ENCODE measurements around the gene PALS2. TPM values are rescaled to one million over a fixed set of nuclear protein-coding genes. Genes with fewer than 3 reads are reported as not detected.

PALS2 gene
- total and polyA plus RNA-seq, 5 experiments from 2014 or later, result 23.4 to 75.4 (median 29.9) TPM

GRCh38 chr7:24572393-24572996 is 757 bp upstream of the PALS2 start:
- ATAC-seq (peak; percentile 18 to 55), DNase-seq (peak in 7 of 10 donors; percentile 11 to 61 (median 37))
- Mint-ChIP-seq H3K36me3 (no peaks in the 10 kb centered on the region), H3K4me1 (peaks cover 19 to 42% (median 37%) of the 10 kb centered on the region in 4 donors), H3K27me3 (peaks cover 0 to 9% (median 2%) of the 10 kb centered on the region in 5 donors), H3K9me3 (no peaks in the 10 kb centered on the region), H3K27ac (peak overlapping the region; percentile 29 to 96 (median 94)), H3K4me3 (peak overlapping the region; percentile 84 to 95 (median 90))
- POLR2A ChIA-PET, result interaction anchor here (0.6 to 1.8 kb wide), 5 partner anchors 10 to 873 kb away, joined by 3 to 10 read pairs (median 7); partner anchors contain the start of gene CYCS

DNA sequence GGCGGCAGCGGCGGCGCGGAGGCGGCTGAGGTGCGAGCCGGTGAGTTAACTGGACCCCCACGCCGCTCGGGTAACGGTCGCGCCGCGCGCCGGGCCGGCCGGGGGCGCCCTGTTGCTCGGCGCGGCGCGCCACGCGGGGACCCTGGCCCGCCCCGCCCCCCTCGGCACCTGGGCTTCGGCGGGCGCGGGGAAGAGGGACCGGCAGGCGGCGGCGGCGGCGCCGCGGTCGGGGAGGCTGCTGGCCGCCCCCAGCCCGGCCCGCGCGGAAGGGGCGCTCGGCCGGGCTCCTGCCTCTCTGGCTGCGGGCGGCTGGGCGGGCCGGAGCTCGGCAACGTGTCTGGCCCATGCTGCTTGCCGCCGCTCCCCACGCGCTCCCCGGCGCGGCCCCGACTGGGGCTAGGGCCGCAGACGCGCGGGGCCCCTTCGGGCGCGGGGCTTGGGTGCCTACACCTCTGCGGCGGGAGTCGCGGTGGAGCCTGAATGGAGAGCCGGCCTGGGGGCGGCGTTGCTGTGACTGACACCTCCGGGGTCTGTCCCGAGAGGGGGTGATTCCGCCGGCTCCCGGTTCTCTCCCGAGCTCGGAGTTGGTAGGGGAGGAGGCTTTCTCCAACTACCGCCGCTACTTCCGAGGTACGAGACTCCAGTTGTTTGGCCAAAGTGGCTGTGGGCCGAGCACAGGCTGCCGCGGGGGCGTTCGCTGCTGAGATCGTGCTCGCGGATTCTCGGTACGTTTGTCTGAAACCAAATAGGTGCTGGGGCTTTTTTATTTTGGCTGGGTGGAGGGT is 494 bp downstream of the PALS2 start:
- peak; percentile 37 to 46 for ATAC-seq

DNA sequence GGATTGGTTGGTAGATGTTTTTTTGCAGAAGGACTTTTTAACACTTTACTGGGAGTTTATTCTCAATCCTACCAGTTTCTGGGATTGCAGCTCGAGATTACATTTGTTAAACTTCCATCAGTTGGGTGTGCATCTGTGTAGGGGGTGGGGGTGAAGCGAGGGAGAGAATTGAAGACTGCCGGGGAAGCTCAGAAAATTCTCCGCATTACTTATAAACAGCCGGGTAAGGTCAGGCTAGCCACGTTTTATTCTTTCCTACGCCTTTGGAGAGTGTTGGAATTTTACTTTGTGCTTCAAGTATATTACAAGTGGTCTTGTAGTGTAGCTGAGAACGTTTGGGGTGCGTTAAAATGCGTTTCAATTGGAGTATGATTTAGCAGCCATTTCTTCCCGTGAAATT is 1.1 kb downstream of the PALS2 start:
- no peaks in the 10 kb centered on the region for H3K36me3 Mint-ChIP-seq
- peaks cover 0 to 3% (median 0%) of the 10 kb centered on the region in 5 donors for H3K27me3 Mint-ChIP-seq
- peak overlapping the region; percentile 88 to 98 (median 94) for H3K4me3 Mint-ChIP-seq
- H3K9me3 Mint-ChIP-seq, result no peaks in the 10 kb centered on the region
- no peak for DNase-seq
- POLR2A ChIA-PET, result no interaction called here
- peaks cover 24 to 57% (median 51%) of the 10 kb centered on the region in 4 donors for H3K4me1 Mint-ChIP-seq
- peak overlapping the region; percentile 68 to 96 (median 91) for H3K27ac Mint-ChIP-seq
- ATAC-seq, result no peak

More for the DNA sequence above, 494 bp downstream of the PALS2 start:
- Mint-ChIP-seq H3K27ac (peak overlapping the region; percentile 84 to 96 (median 91)), H3K4me1 (peaks cover 24 to 51% (median 47%) of the 10 kb centered on the region in 4 donors), H3K27me3 (peaks cover 0 to 3% (median 0%) of the 10 kb centered on the region in 5 donors), H3K9me3 (no peaks in the 10 kb centered on the region), H3K36me3 (no peaks in the 10 kb centered on the region), H3K4me3 (peak overlapping the region; percentile 88 to 98 (median 94))
- peak; percentile 9 to 67 (median 37) for DNase-seq
- POLR2A ChIA-PET, result interaction anchor here (0.8 to 1.8 kb wide), 6 partner anchors 11 to 1034 kb away, joined by 3 to 8 read pairs (median 3); no protein-coding TSS in a partner anchor

- Mint-ChIP-seq H3K4me3 (peak overlapping the region; percentile 88 to 98 (median 94)), H3K36me3 (no peaks in the 10 kb centered on the region), H3K4me1 (peaks cover 24 to 62% (median 55%) of the 10 kb centered on the region in 4 donors), H3K9me3 (no peaks in the 10 kb centered on the region), H3K27me3 (peaks cover 0 to 3% (median 0%) of the 10 kb centered on the region in 5 donors), H3K27ac (peak overlapping the region in 1 of 10 donors; percentile 68)
- ATAC-seq (no peak), DNase-seq (no peak)
- POLR2A ChIA-PET, result no interaction called here
Measured at GRCh38 chr7:24574950-24575349, 1.7 kb downstream of the PALS2 start.

- Mint-ChIP-seq H3K4me1 (peaks cover 27 to 65% (median 56%) of the 10 kb centered on the region in 4 donors), H3K27me3 (no peaks in the 10 kb centered on the region), H3K9me3 (no peaks in the 10 kb centered on the region), H3K36me3 (no peaks in the 10 kb centered on the region), H3K4me3 (peak overlapping the region in 9 of 10 donors; percentile 3 to 65 (median 46)), H3K27ac (peak overlapping the region in 1 of 10 donors; percentile 20)
- POLR2A ChIA-PET, result no interaction called here
- ATAC-seq (no peak), DNase-seq (peak in 1 of 10 donors; percentile 17)
Measured at GRCh38 chr7:24576171-24577025, 3.1 kb downstream of the PALS2 start.

DNA sequence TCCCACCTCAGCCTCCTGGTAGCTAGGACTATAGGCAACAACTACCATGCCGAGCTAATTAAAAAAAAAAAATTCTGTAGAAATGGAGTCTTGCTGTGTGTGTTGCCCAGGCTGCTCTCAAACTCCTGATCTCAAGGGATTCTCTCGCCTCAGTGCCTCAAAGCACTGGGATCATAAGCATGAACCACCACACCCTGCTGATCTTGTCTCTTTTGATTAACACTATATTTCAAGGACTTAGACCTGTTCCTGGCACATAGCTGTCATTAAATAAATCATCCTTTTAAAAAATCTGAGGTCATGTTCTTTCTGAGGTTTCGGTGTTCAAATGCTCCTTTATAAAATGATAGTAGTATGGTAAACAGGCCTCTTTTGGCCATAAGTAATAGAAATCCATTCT is 4.8 kb downstream of the PALS2 start:
- Mint-ChIP-seq H3K27me3 (no peaks in the 10 kb centered on the region), H3K4me3 (no peak overlapping the region), H3K27ac (no peak overlapping the region), H3K36me3 (no peaks in the 10 kb centered on the region), H3K4me1 (peaks cover 22 to 55% (median 46%) of the 10 kb centered on the region in 4 donors), H3K9me3 (no peaks in the 10 kb centered on the region)
- no peak for ATAC-seq
- POLR2A ChIA-PET, result no interaction called here
- no peak for DNase-seq

- POLR2A ChIA-PET, result no interaction called here
- Mint-ChIP-seq H3K9me3 (no peaks in the 10 kb centered on the region), H3K27ac (no peak overlapping the region), H3K27me3 (no peaks in the 10 kb centered on the region), H3K4me3 (no peak overlapping the region), H3K36me3 (no peaks in the 10 kb centered on the region), H3K4me1 (peaks cover 15 to 42% (median 36%) of the 10 kb centered on the region in 4 donors)
- ATAC-seq, result no peak
- DNase-seq, result no peak
Measured at GRCh38 chr7:24580283-24580946, 7.2 kb downstream of the PALS2 start.

- no peak overlapping the region for H3K4me3 Mint-ChIP-seq
Measured at GRCh38 chr7:24582166-24582565, 8.9 kb downstream of the PALS2 start.

DNA sequence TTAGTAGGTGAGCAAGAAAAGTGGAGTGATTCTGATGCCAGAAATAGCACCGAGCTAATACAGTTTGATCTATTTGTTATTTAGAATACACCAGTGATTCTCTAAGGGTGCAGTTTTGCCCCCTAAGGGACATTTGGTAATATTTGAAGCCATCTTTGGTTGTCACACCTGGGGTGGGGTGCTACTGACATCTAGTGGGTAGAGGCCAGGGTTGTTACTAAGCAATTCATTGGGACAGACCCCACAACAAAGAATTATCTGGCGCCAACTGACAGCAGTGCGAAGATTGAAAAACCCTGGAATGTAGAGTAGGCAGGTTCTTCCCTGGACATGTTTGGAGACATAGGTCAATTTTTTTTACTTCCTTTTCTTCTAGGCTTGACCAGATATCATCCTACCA is 14.6 kb downstream of the PALS2 start:
- H3K9me3 Mint-ChIP-seq, result peaks cover 0 to 4% (median 0%) of the 10 kb centered on the region in 9 donors
- peaks cover 8 to 19% (median 18%) of the 10 kb centered on the region in 4 donors for H3K4me1 Mint-ChIP-seq
- H3K27me3 Mint-ChIP-seq, result no peaks in the 10 kb centered on the region
- peak overlapping the region in 2 of 10 donors; percentile 17 to 44 for H3K27ac Mint-ChIP-seq
- ATAC-seq (peak; percentile 96 to 98), DNase-seq (peak; percentile 22 to 82 (median 66))
- no peak overlapping the region for H3K4me3 Mint-ChIP-seq
- POLR2A ChIA-PET, result no interaction called here
- no peaks in the 10 kb centered on the region for H3K36me3 Mint-ChIP-seq

More at GRCh38 chr7:24582166-24582565, 8.9 kb downstream of the PALS2 start:
- H3K9me3 Mint-ChIP-seq, result peaks cover 0 to 4% (median 0%) of the 10 kb centered on the region in 9 donors
- no peaks in the 10 kb centered on the region for H3K36me3 Mint-ChIP-seq
- no peak overlapping the region for H3K27ac Mint-ChIP-seq
- POLR2A ChIA-PET, result no interaction called here
- DNase-seq, result no peak
- H3K27me3 Mint-ChIP-seq, result no peaks in the 10 kb centered on the region
- ATAC-seq, result no peak
- peaks cover 13 to 33% (median 32%) of the 10 kb centered on the region in 4 donors for H3K4me1 Mint-ChIP-seq

DNA sequence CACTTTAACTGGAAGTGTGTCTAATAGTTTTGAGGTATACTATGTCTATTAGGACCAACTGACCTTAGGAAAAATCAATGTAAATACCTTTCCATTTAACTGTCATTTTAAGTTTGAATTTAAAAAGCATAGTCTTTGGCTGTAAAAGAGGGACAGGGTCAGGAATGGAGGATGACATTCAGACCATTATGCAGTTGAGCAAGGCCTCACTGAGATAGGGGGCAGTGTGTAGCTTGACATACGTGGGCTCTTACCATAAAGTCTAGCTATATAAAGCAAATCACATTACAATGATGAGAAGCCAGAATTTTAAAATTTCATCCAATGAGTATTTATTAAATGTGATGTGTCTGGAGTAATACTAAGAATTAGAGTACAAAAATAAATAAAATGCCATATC is 17.9 kb downstream of the PALS2 start:
- DNase-seq, result no peak
- Mint-ChIP-seq H3K9me3 (no peaks in the 10 kb centered on the region), H3K27me3 (no peaks in the 10 kb centered on the region), H3K36me3 (no peaks in the 10 kb centered on the region), H3K4me3 (no peak overlapping the region), H3K4me1 (peaks cover 11 to 25% (median 20%) of the 10 kb centered on the region in 4 donors), H3K27ac (no peak overlapping the region)
- POLR2A ChIA-PET, result no interaction called here
- no peak for ATAC-seq

GRCh38 chr7:24595671-24596418 is 22.6 kb downstream of the PALS2 start:
- POLR2A ChIA-PET, result no interaction called here
- no peaks in the 10 kb centered on the region for H3K27me3 Mint-ChIP-seq
- DNase-seq (peak in 1 of 10 donors; percentile 18), ATAC-seq (peak; percentile 57 to 67)
- H3K27ac Mint-ChIP-seq, result no peak overlapping the region
- no peak overlapping the region for H3K4me3 Mint-ChIP-seq
- H3K9me3 Mint-ChIP-seq, result no peaks in the 10 kb centered on the region
- peaks cover 0 to 2% (median 0%) of the 10 kb centered on the region in 3 donors for H3K36me3 Mint-ChIP-seq
- H3K4me1 Mint-ChIP-seq, result peaks cover 4 to 20% (median 6%) of the 10 kb centered on the region in 4 donors

Measured in naive thymus-derived CD8-positive, alpha-beta T cell (primary cell).